Fibroblast of mammary gland (primary cell): ENCODE results near the gene PECR.

Source experiments
- DNase-seq: peaks from one replicate; pipeline ENCODE4 v3.0.0-alpha.2; 2010; ENCODE audit warnings: low read depth
- H3K4me3 ChIP-seq: 2 replicates; pipeline ENCODE4 v1.5.1; 2011; ENCODE audit warnings: low read depth, mild to moderate bottlenecking, low read length, moderate library complexity; ENCODE audit not compliant: control insufficient read depth
- CTCF ChIP-seq: conservative IDR thresholded peaks from 2 replicates; pipeline ENCODE4 v1.5.1; 2011; ENCODE audit warnings: low read depth, low read length, inconsistent platforms; ENCODE audit not compliant: control insufficient read depth, insufficient read depth

PECR gene

GRCh38 chr2:216081487-216082116, at the start of gene PECR, which contains the start of gene TMEM169:
PECR (minus strand) TSS chr2:216081809; CDS start chr2:216081741, 68 bp downstream.
TMEM169 (plus strand) TSS chr2:216081919; CDS start chr2:216095964, 14,045 bp downstream.
- H3K4me3 ChIP-seq = peak within 1 kb of the TSS; percentile 77
- TF ChIP-seq CTCF = no peak
- peak; percentile 31 for DNase-seq

GRCh38 chr2:216130346-216130971, 48.9 kb upstream of the PECR start:
- no peak for TF ChIP-seq CTCF
- DNase-seq = no peak
- no peak overlapping the region for H3K4me3 ChIP-seq

- no peak for TF ChIP-seq CTCF
- no peak for DNase-seq
- H3K4me3 ChIP-seq = no peak overlapping the region
These were observed 45.3 kb upstream of the PECR start for GRCh38 chr2:216126943-216127342.

- no peak for TF ChIP-seq CTCF
- no peak overlapping the region for H3K4me3 ChIP-seq
- no peak for DNase-seq
These were observed 39.6 kb upstream of the PECR start for GRCh38 chr2:216121255-216121654.

GRCh38 chr2:216119986-216120385, 38.4 kb upstream of the PECR start:
- no peak overlapping the region for H3K4me3 ChIP-seq
- no peak for DNase-seq
- TF ChIP-seq CTCF = no peak

GRCh38 chr2:216119146-216119545, 37.5 kb upstream of the PECR start:
- no peak for DNase-seq
- no peak for TF ChIP-seq CTCF
- no peak overlapping the region for H3K4me3 ChIP-seq

- TF ChIP-seq CTCF = no peak
- DNase-seq = no peak
These were observed 36.9 kb upstream of the PECR start for GRCh38 chr2:216118474-216118873.

More at GRCh38 chr2:216118474-216118873, 36.9 kb upstream of the PECR start:
- H3K4me3 ChIP-seq = no peak overlapping the region
